ENCODE measurements around the gene ROMO1.

DNA sequence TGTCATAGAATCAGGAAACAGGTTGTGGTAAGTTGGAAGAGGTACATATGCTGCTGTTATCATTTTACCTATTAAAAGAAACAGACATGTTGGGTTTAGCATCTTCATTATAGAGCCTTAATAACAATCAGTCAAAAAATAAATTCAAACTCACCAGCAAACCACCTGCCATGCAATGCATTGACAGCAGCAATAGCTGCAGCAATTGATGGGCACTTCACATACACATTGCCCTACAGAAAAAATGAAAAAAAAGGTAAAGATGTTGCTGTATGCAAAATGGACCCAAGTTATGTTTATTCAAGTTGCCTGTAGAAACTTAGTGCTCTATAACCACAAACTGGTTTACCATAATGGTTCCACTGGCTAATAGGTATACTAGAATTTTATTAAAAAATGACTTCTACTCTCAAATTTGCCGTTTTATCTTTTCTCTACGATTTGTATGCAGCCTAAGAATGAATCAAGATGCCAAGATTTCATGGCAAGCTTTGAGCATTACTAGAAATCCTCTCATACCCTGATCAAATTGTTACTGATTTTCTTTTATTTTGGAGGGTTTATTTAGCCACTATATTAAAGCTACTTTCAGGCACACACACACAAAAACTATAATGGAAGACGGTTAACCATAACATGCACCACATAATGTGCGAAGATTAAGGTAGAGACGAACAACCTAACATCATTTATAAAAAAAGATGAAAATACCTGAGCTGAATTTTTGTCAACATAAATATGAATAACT is 5.5 kb downstream of the ROMO1 start:
- TF ChIP-seq, protein P1, sequence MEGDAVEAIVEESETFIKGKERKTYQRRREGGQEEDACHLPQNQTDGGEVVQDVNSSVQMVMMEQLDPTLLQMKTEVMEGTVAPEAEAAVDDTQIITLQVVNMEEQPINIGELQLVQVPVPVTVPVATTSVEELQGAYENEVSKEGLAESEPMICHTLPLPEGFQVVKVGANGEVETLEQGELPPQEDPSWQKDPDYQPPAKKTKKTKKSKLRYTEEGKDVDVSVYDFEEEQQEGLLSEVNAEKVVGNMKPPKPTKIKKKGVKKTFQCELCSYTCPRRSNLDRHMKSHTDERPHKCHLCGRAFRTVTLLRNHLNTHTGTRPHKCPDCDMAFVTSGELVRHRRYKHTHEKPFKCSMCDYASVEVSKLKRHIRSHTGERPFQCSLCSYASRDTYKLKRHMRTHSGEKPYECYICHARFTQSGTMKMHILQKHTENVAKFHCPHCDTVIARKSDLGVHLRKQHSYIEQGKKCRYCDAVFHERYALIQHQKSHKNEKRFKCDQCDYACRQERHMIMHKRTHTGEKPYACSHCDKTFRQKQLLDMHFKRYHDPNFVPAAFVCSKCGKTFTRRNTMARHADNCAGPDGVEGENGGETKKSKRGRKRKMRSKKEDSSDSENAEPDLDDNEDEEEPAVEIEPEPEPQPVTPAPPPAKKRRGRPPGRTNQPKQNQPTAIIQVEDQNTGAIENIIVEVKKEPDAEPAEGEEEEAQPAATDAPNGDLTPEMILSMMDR (IDR thresholded peaks at IDR 0.05), result no peak
- TF ChIP-seq POLR2A (IDR thresholded peaks at IDR 0.05), result no peak
